H1 (cell line): ENCODE data around the gene SOHLH1. TPM values are rescaled to one million over a fixed set of nuclear protein-coding genes. Genes with fewer than 3 reads are reported as not detected.

Experiments used
- CTCF ChIA-PET: fragments of 300-600 bp; sonication (Branson Sonifier 250); formaldehyde crosslinking; loops from one replicate; lab custom pipeline; 2021; ENCODE audit not compliant: partially characterized antibody; lab: Charles Lee
- POLR2A ChIA-PET: fragments of 300-600 bp; sonication (Branson Sonifier 250); formaldehyde crosslinking; loops from one replicate; lab custom pipeline; 2021; ENCODE audit warnings: inconsistent platforms; ENCODE audit not compliant: partially characterized antibody; lab: Charles Lee
- DNase-seq, 2 experiments: peaks; one replicate each; pipeline versions ENCODE4 v3.0.0 to v3.0.0-alpha.2; 2010 to 2022; ENCODE audit warnings: low spot score in 2 of 2, low read depth in 1 of 2, mixed read lengths in 1 of 2
- FAIRE-seq: peaks from 2 replicates; lab custom pipeline; 2011; peaks lifted over from hg19 to GRCh38; lab: Jason Lieb, UNC
- H2AFZ ChIP-seq: 2 replicates; pipeline ENCODE4 v1.8.1; 2012; ENCODE audit warnings: low read length, inconsistent platforms
- H2AK5ac ChIP-seq: 2 replicates; pipeline ENCODE4 v1.6.1; 2013; ENCODE audit warnings: low read depth, low read length
- H2BK120ac ChIP-seq: replicated peaks from 2 replicates; pipeline ENCODE3; 2013; ENCODE audit warnings: low read depth, low read length, inconsistent platforms
- H2BK12ac ChIP-seq: 2 replicates; pipeline ENCODE4 v1.6.1; 2013; ENCODE audit warnings: low read depth, low read length
- H2BK15ac ChIP-seq: 2 replicates; pipeline ENCODE4 v1.6.1; 2013; ENCODE audit warnings: low read length
- H2BK20ac ChIP-seq: 2 replicates; pipeline ENCODE4 v1.6.1; 2013; ENCODE audit warnings: low read length
- H2BK5ac ChIP-seq: 2 replicates; pipeline ENCODE4 v1.6.1; 2013; ENCODE audit warnings: low read depth, low read length
- H3K14ac ChIP-seq: 2 replicates; pipeline ENCODE4 v1.6.1; 2013; ENCODE audit warnings: inconsistent platforms; ENCODE audit not compliant: insufficient read length
- H3K18ac ChIP-seq: 2 replicates; pipeline ENCODE4 v1.6.1; 2013; ENCODE audit warnings: low read length; ENCODE audit errors: extremely low read depth
- H3K23ac ChIP-seq: 2 replicates; pipeline ENCODE4 v1.6.1; 2013; ENCODE audit warnings: inconsistent platforms; ENCODE audit not compliant: insufficient read length
- H3K23me2 ChIP-seq: 2 replicates; pipeline ENCODE4 v1.6.1; 2013; ENCODE audit warnings: low read depth, low read length
- H3K27ac ChIP-seq: 2 replicates; pipeline ENCODE4 v1.6.1; 2011; ENCODE audit warnings: low read depth, low read length, inconsistent platforms
- H3K27me3 ChIP-seq, 4 experiments: replicated peaks in 1 of 4; 1 replicate in 1 of 4; 2 replicates in 3 of 4; pipeline versions ENCODE4 v1.6.1 to v1.8.1; 2011 to 2013; ENCODE audit warnings: low read length in 3 of 4, mild to moderate bottlenecking in 3 of 4, inconsistent platforms in 2 of 4, mixed read lengths in 2 of 4, moderate library complexity in 1 of 4; ENCODE audit not compliant: control insufficient read depth in 3 of 4, insufficient read depth in 3 of 4; ENCODE audit errors: extremely low read depth in 1 of 4
- H3K36me3 ChIP-seq, 4 experiments: 2 replicates each; pipeline versions ENCODE4 v1.6.1 to v1.8.1; 2011 to 2013; ENCODE audit warnings: mild to moderate bottlenecking in 4 of 4, low read length in 3 of 4, moderate library complexity in 2 of 4, control low read depth in 1 of 4, inconsistent platforms in 1 of 4; ENCODE audit not compliant: insufficient read depth in 4 of 4, control insufficient read depth in 2 of 4
- H3K4ac ChIP-seq: replicated peaks from 2 replicates; pipeline ENCODE3; 2013; ENCODE audit warnings: low read length, low read depth, mixed read lengths, inconsistent platforms; ENCODE audit not compliant: insufficient read length
- H3K4me1 ChIP-seq, 4 experiments: replicated peaks in 1 of 4; 1 replicate in 1 of 4; 2 replicates in 3 of 4; pipeline versions ENCODE4 v1.6.1 to v1.8.1; 2011 to 2013; ENCODE audit warnings: low read length in 3 of 4, inconsistent platforms in 2 of 4, mixed read lengths in 1 of 4; ENCODE audit not compliant: insufficient read depth in 4 of 4, control insufficient read depth in 3 of 4
- H3K4me2 ChIP-seq, 2 experiments: 2 replicates each; pipeline versions ENCODE4 v1.6.1 to v1.8.1; 2011 to 2013; ENCODE audit warnings: low read depth in 2 of 2, low read length in 2 of 2, control low read depth in 1 of 2, inconsistent platforms in 1 of 2, mild to moderate bottlenecking in 1 of 2; ENCODE audit not compliant: insufficient read depth in 1 of 2
- H3K4me3 ChIP-seq, 4 experiments: fragments of 200-600, 300-600 bp in 1 of 4; sonication (generic), shearing (Covaris generic), sonication (Bioruptor Twin) in 1 of 4; 2 replicates each; pipeline versions ENCODE4 v1.5.1 to v1.8.1; 2011 to 2016; ENCODE audit warnings: low read length in 4 of 4, low read depth in 3 of 4, control low read depth in 2 of 4, inconsistent platforms in 2 of 4, mild to moderate bottlenecking in 2 of 4, mixed read lengths in 1 of 4, moderate library complexity in 1 of 4; ENCODE audit not compliant: insufficient read depth in 2 of 4; ENCODE audit errors: extremely low read depth in 1 of 4
- H3K56ac ChIP-seq: replicated peaks from 2 replicates; pipeline ENCODE3; 2013; ENCODE audit warnings: low read depth, mild to moderate bottlenecking, mixed read lengths, low read length, inconsistent platforms; ENCODE audit not compliant: insufficient read length
- H3K79me1 ChIP-seq: 2 replicates; pipeline ENCODE4 v1.6.1; 2013; ENCODE audit warnings: low read depth, low read length, control low read depth
- H3K79me2 ChIP-seq, 2 experiments: 2 replicates each; pipeline versions ENCODE4 v1.6.1 to v1.8.1; 2012 to 2013; ENCODE audit warnings: low read length in 2 of 2, mild to moderate bottlenecking in 2 of 2, inconsistent platforms in 1 of 2; ENCODE audit not compliant: insufficient read depth in 2 of 2, control insufficient read depth in 1 of 2
- H3K9ac ChIP-seq, 4 experiments: replicated peaks in 1 of 4; 1 replicate in 1 of 4; 2 replicates in 3 of 4; pipeline versions ENCODE4 v1.6.1 to v1.8.1; 2011 to 2013; ENCODE audit warnings: low read depth in 3 of 4, low read length in 3 of 4, control low read depth in 2 of 4, mild to moderate bottlenecking in 2 of 4, moderate library complexity in 2 of 4, inconsistent platforms in 1 of 4; ENCODE audit errors: extremely low read depth in 1 of 4
- H3K9me3 ChIP-seq, 2 experiments: 2 replicates each; pipeline versions ENCODE4 v1.6.1 to v1.8.1; 2012 to 2013; ENCODE audit warnings: mild to moderate bottlenecking in 2 of 2, moderate library complexity in 2 of 2, control low read depth in 1 of 2, inconsistent platforms in 1 of 2, low read depth in 1 of 2, low read length in 1 of 2, mixed read lengths in 1 of 2; ENCODE audit not compliant: insufficient read depth in 2 of 2
- H4K20me1 ChIP-seq, 2 experiments: replicated peaks in 1 of 2; 2 replicates each; pipeline versions ENCODE3 to v1.8.1; 2011 to 2013; ENCODE audit warnings: inconsistent platforms in 2 of 2, low read length in 2 of 2, mild to moderate bottlenecking in 1 of 2; ENCODE audit not compliant: insufficient read depth in 2 of 2, control insufficient read depth in 1 of 2
- H4K5ac ChIP-seq: 2 replicates; pipeline ENCODE4 v1.6.1; 2013; ENCODE audit warnings: low read length, low read depth, mixed read lengths, inconsistent platforms; ENCODE audit not compliant: insufficient read length
- H4K8ac ChIP-seq: 2 replicates; pipeline ENCODE4 v1.8.0; 2013; ENCODE audit warnings: mild to moderate bottlenecking, moderate library complexity, low read length, inconsistent platforms; ENCODE audit not compliant: insufficient read depth; ENCODE audit errors: extremely low read depth
- H4K91ac ChIP-seq: replicated peaks from 2 replicates; pipeline ENCODE3; 2013; ENCODE audit warnings: low read length, mixed read lengths, inconsistent platforms; ENCODE audit not compliant: insufficient read length
- BRCA1 ChIP-seq: IDR thresholded peaks from 2 replicates; pipeline ENCODE4 v1.6.1; 2012; ENCODE audit warnings: low read depth, low read length, improper control_type of control experiment
- CREB1 ChIP-seq: IDR thresholded peaks from 2 replicates; pipeline ENCODE4 v1.6.1; 2012; ENCODE audit warnings: inconsistent platforms
- EGR1 ChIP-seq: IDR thresholded peaks from 2 replicates; pipeline ENCODE4 v1.6.1; 2011; ENCODE audit warnings: low read depth, low read length, borderline replicate concordance
- EZH2 ChIP-seq: fragments of 200-600 bp; sonication (generic); IDR thresholded peaks from 2 replicates; pipeline ENCODE4 v1.7.1; 2012; ENCODE audit warnings: low read depth, mild to moderate bottlenecking, moderate library complexity, low read length, inconsistent platforms; ENCODE audit not compliant: severe bottlenecking
- GABPA ChIP-seq: IDR thresholded peaks from 2 replicates; pipeline ENCODE4 v1.6.1; 2011; ENCODE audit warnings: mild to moderate bottlenecking, low read length, moderate library complexity, borderline replicate concordance; ENCODE audit not compliant: insufficient read depth
- KDM5A ChIP-seq: fragments of 200-600 bp; IDR thresholded peaks from 2 replicates; pipeline ENCODE4 v1.7.1; 2012; ENCODE audit warnings: mild to moderate bottlenecking, low read length, inconsistent platforms, mixed read lengths
- NANOG ChIP-seq: IDR thresholded peaks from 2 replicates; pipeline ENCODE4 v1.6.1; 2011; ENCODE audit warnings: low read length, low read depth, mild to moderate bottlenecking, inconsistent platforms; ENCODE audit not compliant: insufficient read depth, poor library complexity, severe bottlenecking
- NRF1 ChIP-seq: IDR thresholded peaks from 2 replicates; pipeline ENCODE4 v1.6.1; 2011; ENCODE audit warnings: mild to moderate bottlenecking, low read depth, low read length, improper control_type of control experiment
- PHF8 ChIP-seq: fragments of 200-600 bp; sonication (generic); conservative IDR thresholded peaks from 2 replicates; pipeline ENCODE4 v1.7.1; 2012; ENCODE audit warnings: low read depth, mild to moderate bottlenecking, inconsistent platforms, low read length, moderate library complexity
- POLR2A ChIP-seq, 2 experiments: IDR thresholded peaks; 1 replicate in 1 of 2; 2 replicates in 1 of 2; pipeline ENCODE4 v1.6.1; 2011; ENCODE audit warnings: low read depth in 2 of 2, low read length in 2 of 2, mild to moderate bottlenecking in 2 of 2; ENCODE audit errors: control extremely low read depth in 1 of 2
- RNF2 ChIP-seq: fragments of 200-900, 300-1000 bp; sonication (generic); IDR thresholded peaks from 2 replicates; pipeline ENCODE4 v1.7.1; 2016; ENCODE audit warnings: borderline replicate concordance, low read depth, mild to moderate bottlenecking, antibody characterized with exemption, low read length; ENCODE audit not compliant: poor library complexity, severe bottlenecking; ENCODE audit errors: missing control alignments
- SP2 ChIP-seq: IDR thresholded peaks from 2 replicates; pipeline ENCODE4 v1.6.1; 2012; ENCODE audit warnings: mild to moderate bottlenecking, low read length, inconsistent platforms
- TAF1 ChIP-seq: IDR thresholded peaks from 2 replicates; pipeline ENCODE4 v1.6.1; 2011; ENCODE audit warnings: mild to moderate bottlenecking, low read depth, low read length
- TAF7 ChIP-seq: optimal IDR thresholded peaks from 2 replicates; pipeline ENCODE3; 2011; ENCODE audit warnings: low read depth, mild to moderate bottlenecking, inconsistent platforms, low read length, moderate library complexity, borderline replicate concordance
- WGBS, 2 experiments: shearing (Covaris generic) in 1 of 2; methylation state at CpG; one replicate each; pipeline versions ENCODE4 v1.1.6 to v1.1.7; 2013 to 2015; ENCODE audit warnings: low lambda C conversion rate in 2 of 2, mixed read lengths in 2 of 2, inconsistent platforms in 1 of 2, low coverage in 1 of 2, missing lambda C conversion rate in 1 of 2; ENCODE audit not compliant: insufficient replicate concordance in 2 of 2, insufficient coverage in 1 of 2, insufficient read length in 1 of 2; ENCODE audit errors: extremely low coverage in 1 of 2, missing lambda C conversion rate in 1 of 2; 5-methylcytosine and 5-hydroxymethylcytosine counted together
- polyA plus RNA-seq, 7 experiments: library from polyadenylated mRNA; depleted of rRNA in 3 of 7; stranded (reverse) in 5 of 7; unstranded in 2 of 7; fragments of >200 nt in 5 of 7; fragments of 200-250 nt in 2 of 7; gene quantifications; 1 replicate in 5 of 7; 2 replicates in 1 of 7; 4 replicates in 1 of 7; pipeline versions ENCODE4 v1.2.1 to v1.2.3, GENCODE V29; 2011 to 2013; ENCODE audit warnings: missing spikeins in 2 of 7, mixed read lengths in 2 of 7
- total RNA-seq: library from RNA; stranded (reverse); fragmentation: NEBNext Ultra II Directional; extraction: Animal tissue kit (Norgen Biotek cat#: 25700); gene quantifications from 2 replicates; pipeline ENCODE4 v1.2.1, GENCODE V29; 2021

Gene SOHLH1
- total and polyA plus RNA-seq, 2 of the 8 experiments (the other 6 are each of a cell fraction or from before 2014, with no cell fraction given): 0.11 TPM; not detected in 1

GRCh38 chr9:135711391-135711790, 12.1 kb upstream of the SOHLH1 start:
- Histone ChIP-seq H2BK5ac (no peak overlapping the region), H2BK12ac (no peak overlapping the region), H3K4me2 (no peak overlapping the region), H2BK20ac (no peak overlapping the region), H3K23ac (no peak overlapping the region), H3K9me3 (no peaks in the 10 kb centered on the region), H2BK15ac (no peak overlapping the region), H2AFZ (no peak overlapping the region), H3K4ac (no peak overlapping the region), H3K27ac (no peak overlapping the region), H3K4me1 (peaks cover 0 to 3% (median 0%) of the 10 kb centered on the region in 4 experiments; a peak in 1 of 7 replicates), H2BK120ac (no peak overlapping the region), H3K27me3 (peaks cover 0 to 25% (median 21%) of the 10 kb centered on the region in 4 experiments; a peak in 6 of 7 replicates), H3K9ac (no peak overlapping the region), H4K20me1 (peaks cover 4 to 10% of the 10 kb centered on the region in 2 experiments), H3K79me1 (no peaks in the 10 kb centered on the region), H3K36me3 (no peaks in the 10 kb centered on the region), H3K23me2 (no peaks in the 10 kb centered on the region), H3K79me2 (no peaks in the 10 kb centered on the region), H3K18ac (no peak overlapping the region), H3K4me3 (no peak overlapping the region), H2AK5ac (no peak overlapping the region), H3K14ac (no peak overlapping the region), H4K91ac (no peak overlapping the region), H4K5ac (no peak overlapping the region), H3K56ac (no peak overlapping the region), H4K8ac (no peak overlapping the region; the same call in 1 of the 2 replicates)
- no peak for FAIRE-seq
- POLR2A ChIA-PET: interaction anchor here (0.7 kb wide), 1 partner anchor 16 kb away, joined by 3 read pairs; no protein-coding TSS in a partner anchor
- CTCF ChIA-PET: interaction anchor here (1.0 to 1.7 kb wide), 6 partner anchors 9 to 108 kb away, joined by 3 to 6 read pairs (median 4); partner anchors contain the start of gene KCNT1
- DNase-seq: no peak
- 94% methylated on average over 12 of the region's 12 CpGs; no CpG with 5 or more reads in 1 of the 2 experiments for whole genome bisulfite sequencing, 2 experiments
- TF ChIP-seq NRF1 (no peak), EGR1 (no peak), BRCA1 (no peak), POLR2A (IDR thresholded peaks at IDR 0.05; ENCODE audit: control extremely low read depth in 1 of 2, low read depth in 2 of 2, low read length in 2 of 2) (no peak), TAF1 (no peak), PHF8 (no peak), CREB1 (no peak), SP2 (no peak), EZH2 (no peak), NANOG (no peak), GABPA (no peak), TAF7 (no peak), RNF2 (no peak), KDM5A (no peak)
